HepG2 (cell line): ENCODE data around the gene GTF2I. TPM values are rescaled to one million over a fixed set of nuclear protein-coding genes. Genes with fewer than 3 reads are reported as not detected.

Source experiments
- ARHGAP35 ChIP-seq: sonication (generic); formaldehyde crosslinking; IDR thresholded peaks from 2 replicates; pipeline ENCODE4 v1.9.0; 2022; ENCODE audit warnings: mild to moderate bottlenecking, inconsistent platforms, moderate library complexity, missing genetic modification reagents, borderline replicate concordance
- BRD4 ChIP-seq: sonication (generic); formaldehyde crosslinking; IDR thresholded peaks from 2 replicates; pipeline ENCODE4 v1.4.0; 2020; ENCODE audit warnings: missing genetic modification reagents
- FOXA1 ChIP-seq, 2 experiments: fragments of 450-650 bp in 1 of 2; sonication (generic) in 1 of 2; formaldehyde crosslinking in 1 of 2; IDR thresholded peaks; 2 replicates each; pipeline versions ENCODE4 v1.4.0 to v1.6.1; 2016 to 2020; ENCODE audit warnings: missing genetic modification reagents in 1 of 2
- HMGA1 ChIP-seq: sonication (generic); formaldehyde crosslinking; conservative IDR thresholded peaks from 2 replicates; pipeline ENCODE4 v1.4.0; 2020; ENCODE audit warnings: missing genetic modification reagents
- MXD4 ChIP-seq: IDR thresholded peaks from 2 replicates; pipeline ENCODE4 v1.6.1; 2016; ENCODE audit warnings: mild to moderate bottlenecking, missing biosample characterization, missing genetic modification reagents
- ONECUT2 ChIP-seq: sonication (generic); formaldehyde crosslinking; IDR thresholded peaks from 2 replicates; pipeline ENCODE4 v1.4.0; 2020; ENCODE audit warnings: missing genetic modification reagents
- RFX5 ChIP-seq: IDR thresholded peaks from 2 replicates; pipeline ENCODE4 v1.6.1; 2011; ENCODE audit warnings: low read depth, low read length, improper control_type of control experiment
- RFXAP ChIP-seq: sonication (generic); formaldehyde crosslinking; IDR thresholded peaks from 2 replicates; pipeline ENCODE4 v1.4.0; 2020; ENCODE audit warnings: missing genetic modification reagents, borderline replicate concordance
- SMYD3 ChIP-seq: sonication (generic); formaldehyde crosslinking; IDR thresholded peaks from 2 replicates; pipeline ENCODE4 v1.8.1; 2023; ENCODE audit warnings: mild to moderate bottlenecking, missing genetic modification reagents
- ZFY ChIP-seq: sonication (generic); formaldehyde crosslinking; IDR thresholded peaks from 2 replicates; pipeline ENCODE4 v1.4.0; 2020; ENCODE audit warnings: missing genetic modification reagents
- ZNF232 ChIP-seq: sonication (generic); formaldehyde crosslinking; IDR thresholded peaks from 2 replicates; pipeline ENCODE4 v1.4.0; 2020; ENCODE audit warnings: missing genetic modification reagents, borderline replicate concordance
- ZNF296 ChIP-seq: sonication (generic); formaldehyde crosslinking; conservative IDR thresholded peaks from 2 replicates; pipeline ENCODE4 v1.5.0; 2020; ENCODE audit warnings: mild to moderate bottlenecking, missing genetic modification reagents
- ZNF550 ChIP-seq: sonication (generic); formaldehyde crosslinking; IDR thresholded peaks from 2 replicates; pipeline ENCODE4 v1.4.0; 2020; ENCODE audit warnings: mild to moderate bottlenecking, missing genetic modification reagents, borderline replicate concordance
- ZNF589 ChIP-seq: sonication (generic); formaldehyde crosslinking; conservative IDR thresholded peaks from 2 replicates; pipeline ENCODE4 v1.8.0; 2022; ENCODE audit warnings: mild to moderate bottlenecking, moderate library complexity, missing genetic modification reagents
- ZNF773 ChIP-seq: sonication (generic); formaldehyde crosslinking; IDR thresholded peaks from 2 replicates; pipeline ENCODE4 v1.4.0; 2020; ENCODE audit warnings: missing genetic modification reagents, borderline replicate concordance
- ZSCAN22 ChIP-seq: sonication (generic); formaldehyde crosslinking; IDR thresholded peaks from 2 replicates; pipeline ENCODE4 v1.4.0; 2020; ENCODE audit warnings: mild to moderate bottlenecking, missing genetic modification reagents
- polyA plus RNA-seq, 8 experiments: library from polyadenylated mRNA; depleted of rRNA in 3 of 8; stranded (reverse) in 7 of 8; unstranded in 1 of 8; fragments of >200 nt; fragmentation: Illumina TruSeq in 4 of 8; extraction: Trizol in 4 of 8; gene quantifications; 2 replicates each; pipeline versions ENCODE4 v1.2.1 to v1.2.3, GENCODE V29; 2011 to 2016; ENCODE audit warnings: low read depth in 4 of 8, missing spikeins in 1 of 8, mixed read lengths in 1 of 8; ENCODE audit not compliant: insufficient read depth in 1 of 8
- total RNA-seq, 5 experiments: library from RNA; depleted of rRNA; stranded (reverse); fragments of >200 nt; fragmentation: Illumina TruSeq; extraction: Trizol; gene quantifications; 2 replicates each; pipeline ENCODE4 v1.2.3, GENCODE V29; 2016; ENCODE audit warnings: low read depth in 1 of 5
- TF ChIP-seq, protein P1 (sequence below): sonication (generic); formaldehyde crosslinking; IDR thresholded peaks from 2 replicates; pipeline ENCODE4 v1.5.0; 2020; ENCODE audit warnings: mild to moderate bottlenecking, missing genetic modification reagents, borderline replicate concordance
- TF ChIP-seq, protein P2 (sequence below): sonication (generic); formaldehyde crosslinking; IDR thresholded peaks from 2 replicates; pipeline ENCODE4 v1.8.0; 2022; ENCODE audit warnings: mild to moderate bottlenecking, missing genetic modification reagents
- TF ChIP-seq, protein P3 (sequence below): sonication (generic); formaldehyde crosslinking; IDR thresholded peaks from 2 replicates; pipeline ENCODE4 v1.4.0; 2020; ENCODE audit warnings: missing genetic modification reagents

The GTF2I gene
- total and polyA plus RNA-seq, 2 of the 13 experiments (the other 11 are each of a cell fraction or from before 2014, with no cell fraction given) = 74.6 to 125 TPM

- TF ChIP-seq, protein P1, sequence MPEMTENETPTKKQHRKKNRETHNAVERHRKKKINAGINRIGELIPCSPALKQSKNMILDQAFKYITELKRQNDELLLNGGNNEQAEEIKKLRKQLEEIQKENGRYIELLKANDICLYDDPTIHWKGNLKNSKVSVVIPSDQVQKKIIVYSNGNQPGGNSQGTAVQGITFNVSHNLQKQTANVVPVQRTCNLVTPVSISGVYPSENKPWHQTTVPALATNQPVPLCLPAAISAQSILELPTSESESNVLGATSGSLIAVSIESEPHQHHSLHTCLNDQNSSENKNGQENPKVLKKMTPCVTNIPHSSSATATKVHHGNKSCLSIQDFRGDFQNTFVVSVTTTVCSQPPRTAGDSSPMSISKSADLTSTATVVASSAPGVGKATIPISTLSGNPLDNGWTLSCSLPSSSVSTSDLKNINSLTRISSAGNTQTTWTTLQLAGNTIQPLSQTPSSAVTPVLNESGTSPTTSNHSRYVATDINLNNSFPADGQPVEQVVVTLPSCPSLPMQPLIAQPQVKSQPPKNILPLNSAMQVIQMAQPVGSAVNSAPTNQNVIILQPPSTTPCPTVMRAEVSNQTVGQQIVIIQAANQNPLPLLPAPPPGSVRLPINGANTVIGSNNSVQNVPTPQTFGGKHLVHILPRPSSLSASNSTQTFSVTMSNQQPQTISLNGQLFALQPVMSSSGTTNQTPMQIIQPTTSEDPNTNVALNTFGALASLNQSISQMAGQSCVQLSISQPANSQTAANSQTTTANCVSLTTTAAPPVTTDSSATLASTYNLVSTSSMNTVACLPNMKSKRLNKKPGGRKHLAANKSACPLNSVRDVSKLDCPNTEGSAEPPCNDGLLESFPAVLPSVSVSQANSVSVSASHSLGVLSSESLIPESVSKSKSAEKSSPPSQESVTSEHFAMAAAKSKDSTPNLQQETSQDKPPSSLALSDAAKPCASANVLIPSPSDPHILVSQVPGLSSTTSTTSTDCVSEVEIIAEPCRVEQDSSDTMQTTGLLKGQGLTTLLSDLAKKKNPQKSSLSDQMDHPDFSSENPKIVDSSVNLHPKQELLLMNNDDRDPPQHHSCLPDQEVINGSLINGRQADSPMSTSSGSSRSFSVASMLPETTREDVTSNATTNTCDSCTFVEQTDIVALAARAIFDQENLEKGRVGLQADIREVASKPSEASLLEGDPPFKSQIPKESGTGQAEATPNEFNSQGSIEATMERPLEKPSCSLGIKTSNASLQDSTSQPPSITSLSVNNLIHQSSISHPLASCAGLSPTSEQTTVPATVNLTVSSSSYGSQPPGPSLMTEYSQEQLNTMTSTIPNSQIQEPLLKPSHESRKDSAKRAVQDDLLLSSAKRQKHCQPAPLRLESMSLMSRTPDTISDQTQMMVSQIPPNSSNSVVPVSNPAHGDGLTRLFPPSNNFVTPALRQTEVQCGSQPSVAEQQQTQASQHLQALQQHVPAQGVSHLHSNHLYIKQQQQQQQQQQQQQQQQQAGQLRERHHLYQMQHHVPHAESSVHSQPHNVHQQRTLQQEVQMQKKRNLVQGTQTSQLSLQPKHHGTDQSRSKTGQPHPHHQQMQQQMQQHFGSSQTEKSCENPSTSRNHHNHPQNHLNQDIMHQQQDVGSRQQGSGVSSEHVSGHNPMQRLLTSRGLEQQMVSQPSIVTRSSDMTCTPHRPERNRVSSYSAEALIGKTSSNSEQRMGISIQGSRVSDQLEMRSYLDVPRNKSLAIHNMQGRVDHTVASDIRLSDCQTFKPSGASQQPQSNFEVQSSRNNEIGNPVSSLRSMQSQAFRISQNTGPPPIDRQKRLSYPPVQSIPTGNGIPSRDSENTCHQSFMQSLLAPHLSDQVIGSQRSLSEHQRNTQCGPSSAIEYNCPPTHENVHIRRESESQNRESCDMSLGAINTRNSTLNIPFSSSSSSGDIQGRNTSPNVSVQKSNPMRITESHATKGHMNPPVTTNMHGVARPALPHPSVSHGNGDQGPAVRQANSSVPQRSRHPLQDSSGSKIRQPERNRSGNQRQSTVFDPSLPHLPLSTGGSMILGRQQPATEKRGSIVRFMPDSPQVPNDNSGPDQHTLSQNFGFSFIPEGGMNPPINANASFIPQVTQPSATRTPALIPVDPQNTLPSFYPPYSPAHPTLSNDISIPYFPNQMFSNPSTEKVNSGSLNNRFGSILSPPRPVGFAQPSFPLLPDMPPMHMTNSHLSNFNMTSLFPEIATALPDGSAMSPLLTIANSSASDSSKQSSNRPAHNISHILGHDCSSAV (CRISPR knock-in tag) = no peak
- TF ChIP-seq ONECUT2 (CRISPR knock-in tag) (no peak), BRD4 (CRISPR knock-in tag) (peak; percentile 98), ZNF589 (CRISPR knock-in tag) (no peak), HMGA1 (CRISPR knock-in tag) (no peak), ARHGAP35 (CRISPR knock-in tag) (peak; percentile 28; the same call in 1 of the 2 replicates), FOXA1 (IDR thresholded peaks at IDR 0.05) (no peak), FOXA1 (CRISPR knock-in tag; IDR thresholded peaks at IDR 0.05) (no peak), ZNF550 (CRISPR knock-in tag) (no peak), SMYD3 (CRISPR knock-in tag) (no peak), MXD4 (CRISPR knock-in tag) (peak; percentile 4; the same call in 1 of the 2 replicates), RFX5 (no peak), ZNF232 (CRISPR knock-in tag) (no peak), ZNF773 (CRISPR knock-in tag) (no peak), ZFY (peak; percentile 71; the same call in 1 of the 2 replicates), RFXAP (CRISPR knock-in tag) (no peak), ZSCAN22 (CRISPR knock-in tag) (no peak), ZNF296 (CRISPR knock-in tag) (no peak)
- TF ChIP-seq, protein P2, sequence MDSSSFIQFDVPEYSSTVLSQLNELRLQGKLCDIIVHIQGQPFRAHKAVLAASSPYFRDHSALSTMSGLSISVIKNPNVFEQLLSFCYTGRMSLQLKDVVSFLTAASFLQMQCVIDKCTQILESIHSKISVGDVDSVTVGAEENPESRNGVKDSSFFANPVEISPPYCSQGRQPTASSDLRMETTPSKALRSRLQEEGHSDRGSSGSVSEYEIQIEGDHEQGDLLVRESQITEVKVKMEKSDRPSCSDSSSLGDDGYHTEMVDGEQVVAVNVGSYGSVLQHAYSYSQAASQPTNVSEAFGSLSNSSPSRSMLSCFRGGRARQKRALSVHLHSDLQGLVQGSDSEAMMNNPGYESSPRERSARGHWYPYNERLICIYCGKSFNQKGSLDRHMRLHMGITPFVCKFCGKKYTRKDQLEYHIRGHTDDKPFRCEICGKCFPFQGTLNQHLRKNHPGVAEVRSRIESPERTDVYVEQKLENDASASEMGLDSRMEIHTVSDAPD (CRISPR knock-in tag) = no peak
- TF ChIP-seq, protein P3, sequence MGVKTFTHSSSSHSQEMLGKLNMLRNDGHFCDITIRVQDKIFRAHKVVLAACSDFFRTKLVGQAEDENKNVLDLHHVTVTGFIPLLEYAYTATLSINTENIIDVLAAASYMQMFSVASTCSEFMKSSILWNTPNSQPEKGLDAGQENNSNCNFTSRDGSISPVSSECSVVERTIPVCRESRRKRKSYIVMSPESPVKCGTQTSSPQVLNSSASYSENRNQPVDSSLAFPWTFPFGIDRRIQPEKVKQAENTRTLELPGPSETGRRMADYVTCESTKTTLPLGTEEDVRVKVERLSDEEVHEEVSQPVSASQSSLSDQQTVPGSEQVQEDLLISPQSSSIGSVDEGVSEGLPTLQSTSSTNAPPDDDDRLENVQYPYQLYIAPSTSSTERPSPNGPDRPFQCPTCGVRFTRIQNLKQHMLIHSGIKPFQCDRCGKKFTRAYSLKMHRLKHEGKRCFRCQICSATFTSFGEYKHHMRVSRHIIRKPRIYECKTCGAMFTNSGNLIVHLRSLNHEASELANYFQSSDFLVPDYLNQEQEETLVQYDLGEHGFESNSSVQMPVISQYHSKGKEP (CRISPR knock-in tag) = no peak
Observed at GRCh38 chr7:74656837-74657691, 454 bp upstream of the GTF2I start (continued).
